ENCODE results near the gene PLCH2.
"Not testable (repeated sequence)": the region's sequence is repeated elsewhere in the genome, so short reads cannot be mapped to it uniquely, and the experiment has no call there.

The PLCH2 gene

GRCh38 chr1:2443277-2444137 is 32.6 kb upstream of the PLCH2 start:
- no peak for DNase-seq (ENCODE audit: low spot score)

GRCh38 chr1:2444138-2444591 is 31.9 kb upstream of the PLCH2 start:
- DNase-seq (ENCODE audit: low spot score) = no peak

GRCh38 chr1:2445162-2445822 is 30.8 kb upstream of the PLCH2 start:
- no peak for DNase-seq (ENCODE audit: low spot score)

DNA sequence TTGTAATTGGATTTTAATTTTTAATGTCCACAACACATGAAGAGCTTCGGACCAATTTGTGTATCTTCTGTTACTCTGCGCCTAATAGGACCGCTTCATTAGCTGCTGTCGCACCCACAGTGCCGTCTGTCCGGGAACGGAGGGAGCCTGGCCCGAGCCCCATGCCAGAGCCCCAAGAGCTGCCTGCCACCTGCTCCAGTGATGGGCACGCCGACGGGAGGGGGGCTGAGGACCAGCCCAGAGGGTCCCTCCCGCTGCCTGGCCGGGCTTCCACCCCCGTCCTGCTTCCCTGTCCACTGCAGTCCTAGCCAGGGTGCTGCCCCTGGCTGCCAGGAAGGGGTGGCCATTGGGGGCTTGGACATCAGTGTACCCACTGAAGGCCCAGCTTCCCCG is 30.3 kb upstream of the PLCH2 start:
- DNase-seq (ENCODE audit: low spot score) = no peak

- no peak for DNase-seq (ENCODE audit: low spot score)
Observed at GRCh38 chr1:2446394-2446793, 29.7 kb upstream of the PLCH2 start.

DNA sequence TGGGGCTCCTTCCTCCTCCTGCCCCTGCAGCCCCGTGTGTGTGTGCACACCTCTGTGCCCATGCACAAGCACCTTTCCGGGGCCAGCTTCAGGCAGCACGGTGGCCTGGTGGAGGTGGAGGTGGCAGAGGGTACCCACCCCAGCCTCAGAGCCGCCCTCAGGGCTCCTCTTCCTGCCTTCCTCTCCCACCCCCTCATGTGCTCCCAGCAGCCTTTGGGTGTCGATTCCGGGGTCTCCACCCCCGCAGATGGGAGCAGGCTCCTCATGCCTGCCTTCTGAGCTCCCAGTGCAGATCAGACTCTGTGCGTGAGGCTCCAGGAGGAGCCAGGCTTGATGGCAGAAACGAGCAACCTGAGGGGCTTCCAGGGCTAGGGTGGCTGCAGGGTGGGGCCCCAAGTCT is 29.2 kb upstream of the PLCH2 start:
- no peak for DNase-seq (ENCODE audit: low spot score)

DNA sequence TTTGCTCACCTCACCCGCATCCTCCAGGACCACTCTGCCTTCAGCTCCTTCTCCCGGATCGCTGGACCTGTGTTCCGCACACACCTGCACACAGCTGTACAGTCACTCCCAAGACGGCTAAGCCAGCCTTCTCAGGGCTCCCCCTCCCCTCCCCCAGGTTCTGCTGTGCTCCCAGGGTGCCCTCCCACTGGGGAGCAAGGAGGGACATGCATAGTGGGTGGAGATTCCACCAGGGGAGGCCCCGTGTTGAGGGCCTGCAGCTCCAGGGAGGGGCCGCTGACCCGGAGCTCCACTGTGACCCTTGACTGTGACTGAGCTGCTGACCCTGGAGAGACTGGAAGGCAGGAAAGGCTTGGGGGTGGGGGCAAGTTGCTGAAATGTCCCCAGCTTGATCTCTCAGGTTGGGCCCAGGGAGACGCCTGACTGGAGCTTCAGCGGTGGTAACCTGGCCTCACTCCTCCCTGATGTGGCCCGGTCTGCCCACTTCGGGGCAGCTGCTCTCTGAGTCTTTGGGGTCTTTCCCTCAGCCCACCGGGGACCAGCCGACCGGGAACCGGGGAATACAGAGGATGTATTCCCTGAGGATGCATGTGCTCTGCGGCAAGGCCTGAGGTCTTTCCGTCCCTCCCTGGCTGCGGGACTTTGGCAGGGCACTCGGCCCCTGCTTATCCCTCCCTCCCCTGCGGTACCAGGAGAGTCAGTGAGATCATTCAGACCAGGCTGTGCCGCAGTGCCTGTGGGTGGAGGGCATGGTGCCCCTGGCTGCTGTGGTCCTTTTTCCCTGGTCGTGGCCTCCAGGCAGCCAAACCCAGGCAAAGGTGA is 28.6 kb upstream of the PLCH2 start:
- no peak for DNase-seq (ENCODE audit: low spot score)

DNA sequence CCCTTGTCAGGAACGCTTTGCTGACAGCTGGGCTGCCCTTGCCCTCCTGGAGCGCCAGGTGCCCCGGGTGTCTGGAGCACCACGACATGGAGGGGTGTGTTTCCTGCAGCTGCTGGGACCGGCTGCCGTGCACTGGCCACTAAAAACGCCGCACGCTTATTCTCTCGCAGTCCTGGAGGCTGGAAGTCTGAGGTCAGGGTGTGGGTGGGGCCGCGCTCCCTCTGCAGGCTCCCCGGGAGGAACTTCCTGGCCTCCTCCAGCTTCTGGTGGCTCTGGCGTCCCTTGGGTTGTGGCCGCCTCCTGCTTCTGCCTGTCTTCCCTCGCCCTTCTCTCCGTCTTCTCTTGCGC is 28.0 kb upstream of the PLCH2 start:
- no peak for DNase-seq (ENCODE audit: low spot score)

GRCh38 chr1:2449636-2450454 is 26.2 kb upstream of the PLCH2 start:
- no peak for DNase-seq (ENCODE audit: low spot score)

- no peak for DNase-seq (ENCODE audit: low spot score)
Observed at GRCh38 chr1:2451741-2452140, 24.3 kb upstream of the PLCH2 start.

DNA sequence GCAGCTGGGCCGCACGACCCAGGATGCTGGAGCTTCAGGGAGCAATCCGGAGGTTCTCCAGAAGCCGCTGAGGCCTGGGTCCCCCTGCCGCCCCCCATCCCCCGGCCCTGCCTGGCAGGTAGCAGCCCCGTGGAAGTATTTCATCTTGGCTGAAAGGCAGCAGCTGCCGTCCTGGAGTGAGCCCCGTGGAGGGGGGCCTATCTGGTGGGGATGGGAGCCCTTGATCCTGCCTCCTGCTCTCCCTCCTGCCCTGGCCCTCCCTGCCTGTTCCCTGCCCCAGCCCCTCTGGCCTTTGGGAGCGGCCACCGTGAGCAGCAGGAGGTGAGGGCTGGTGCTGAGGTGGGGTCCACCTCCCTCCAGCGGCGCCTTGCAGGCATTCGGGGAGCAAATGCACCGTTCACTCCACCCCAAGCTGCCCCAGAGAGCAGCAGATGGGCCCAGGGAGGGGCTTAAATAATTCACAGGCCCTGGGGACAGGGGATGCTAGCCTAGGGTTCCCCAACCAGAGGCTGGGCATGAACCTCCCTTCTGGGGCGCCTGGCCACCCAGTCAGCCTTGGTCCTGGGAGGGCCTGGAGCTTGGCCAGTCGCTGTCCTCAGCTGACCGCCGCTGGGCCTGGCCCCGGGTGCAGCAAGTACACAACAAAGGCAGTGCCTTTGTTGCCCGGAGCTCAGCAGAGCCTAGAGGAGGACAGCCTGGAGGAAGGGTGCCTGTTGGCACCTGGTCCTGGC is 23.7 kb upstream of the PLCH2 start:
- DNase-seq (ENCODE audit: low spot score) = no peak

- no peak for DNase-seq (ENCODE audit: low spot score)
Observed at GRCh38 chr1:2452932-2453315, 23.2 kb upstream of the PLCH2 start.

DNA sequence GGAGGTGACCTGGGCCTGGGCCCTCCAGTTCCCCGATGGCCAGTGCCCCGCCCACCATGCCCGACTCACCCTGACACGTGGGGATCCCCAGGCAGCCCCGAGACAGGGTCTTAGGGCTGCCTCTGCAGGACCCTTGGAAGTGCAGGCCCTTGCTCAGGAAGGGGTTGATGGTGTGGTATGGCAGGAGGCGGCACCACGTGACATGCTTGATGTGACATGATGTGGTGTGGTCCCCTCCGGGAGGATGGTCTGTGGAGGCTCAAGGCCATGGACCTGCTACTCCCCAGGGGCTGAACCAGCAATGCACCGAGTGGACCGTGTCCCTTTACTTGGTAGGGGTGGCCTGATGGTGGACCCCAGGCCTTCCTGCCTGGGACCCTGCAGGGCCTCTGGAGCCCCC is 21.9 kb upstream of the PLCH2 start:
- DNase-seq (ENCODE audit: low spot score) = no peak

GRCh38 chr1:2455757-2456156 is 20.3 kb upstream of the PLCH2 start:
- DNase-seq (ENCODE audit: low spot score) = no peak

DNA sequence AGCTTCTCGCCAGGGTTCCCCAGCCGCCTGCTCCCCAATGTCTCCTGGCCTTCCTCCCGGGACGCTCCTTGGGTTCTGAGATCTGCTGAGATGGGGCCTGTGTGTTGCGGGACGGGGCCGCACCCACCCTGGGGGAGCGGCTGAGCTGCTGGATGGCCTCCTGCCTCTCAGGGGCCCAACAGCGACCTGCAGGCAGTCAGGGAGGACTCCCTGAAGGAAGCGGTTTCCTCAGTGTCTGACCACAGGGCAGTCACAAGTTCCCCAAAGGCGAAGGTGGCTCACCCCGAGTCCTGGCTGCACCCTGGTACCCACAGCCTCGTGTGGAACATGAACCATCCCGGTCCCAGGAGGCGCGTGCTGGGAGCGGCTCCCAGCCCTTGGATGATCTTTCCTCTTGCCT is 18.6 kb upstream of the PLCH2 start:
- DNase-seq (ENCODE audit: low spot score) = no peak

- DNase-seq (ENCODE audit: low spot score) = no peak
Observed at GRCh38 chr1:2458687-2459086, 17.4 kb upstream of the PLCH2 start.

GRCh38 chr1:2459102-2459753 is 16.9 kb upstream of the PLCH2 start:
- DNase-seq (ENCODE audit: low spot score) = not testable (repeated sequence)

- no peak for DNase-seq (ENCODE audit: low spot score)
Observed at GRCh38 chr1:2459757-2460156, 16.3 kb upstream of the PLCH2 start.

DNA sequence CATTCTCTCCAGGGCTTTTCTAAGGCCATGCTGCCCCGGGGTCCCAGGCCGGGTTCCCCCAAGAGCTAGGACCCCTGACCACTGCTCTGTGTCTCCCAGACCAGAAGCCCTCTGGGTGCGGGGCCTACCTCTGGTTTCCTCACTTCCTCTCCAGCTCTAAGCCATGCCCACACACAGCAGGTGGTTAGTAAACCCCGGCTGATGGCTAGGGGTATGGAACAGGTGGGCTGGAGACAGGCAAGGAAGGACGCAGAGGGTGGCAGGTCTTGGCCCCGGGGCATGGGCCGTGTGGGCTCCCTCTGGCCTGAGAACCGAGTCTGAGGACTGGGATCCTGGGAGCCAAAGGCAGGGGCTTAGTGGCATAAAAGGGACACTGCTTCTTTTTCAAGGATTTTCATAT is 15.9 kb upstream of the PLCH2 start:
- DNase-seq (ENCODE audit: low spot score) = no peak

DNA sequence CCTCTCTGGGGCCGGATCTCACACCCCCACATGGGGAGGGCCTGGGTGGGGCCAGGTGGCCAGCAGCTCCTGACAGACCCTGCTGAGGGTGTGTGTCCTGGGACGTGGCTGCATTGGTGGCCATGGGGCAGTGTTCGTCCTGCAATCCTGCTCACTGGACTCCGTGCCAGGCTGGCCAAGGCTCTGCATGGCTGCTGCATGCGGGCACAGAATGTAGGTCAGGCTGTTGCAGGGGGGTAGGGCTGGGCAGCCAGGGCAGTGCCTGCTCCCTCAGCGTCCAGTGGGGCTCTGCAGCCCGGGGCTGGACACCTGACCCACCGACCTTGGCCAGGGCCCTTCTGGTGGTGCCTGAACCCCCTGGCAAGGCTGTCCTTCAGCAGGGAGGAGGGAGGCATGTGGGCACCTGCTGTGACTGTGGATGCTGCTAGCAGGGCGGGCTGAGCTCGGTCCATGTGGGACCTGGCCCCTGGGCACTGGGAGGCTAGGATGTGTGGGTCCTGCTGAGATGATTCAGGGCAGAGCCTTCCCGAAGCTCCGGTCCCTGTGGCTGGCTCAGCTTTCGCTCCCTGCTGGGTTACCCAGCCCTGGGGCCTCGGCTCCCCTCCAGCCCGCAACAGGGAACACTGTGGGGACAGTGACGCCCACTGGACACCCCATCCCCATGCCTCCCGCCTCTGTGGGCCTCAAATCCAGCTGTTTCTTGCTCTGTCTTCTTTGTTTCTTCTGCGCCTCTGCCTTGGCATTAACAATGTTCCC is 14.9 kb upstream of the PLCH2 start:
- no peak for DNase-seq (ENCODE audit: low spot score)

All from COLO829 (cell line).